Measurements from ENCODE around the gene SLC4A4.

GRCh38 chr4:71449878-71450277 is 111.1 kb downstream of the SLC4A4 start:
- TF ChIP-seq CTCF (IDR thresholded peaks at IDR 0.05) (no peak), POLR2A (IDR thresholded peaks at IDR 0.05) (no peak)

Measured in Peyer's patch (tissue), 4 donors.